ENCODE data around the gene KCNJ16. TPM values are rescaled to one million over a fixed set of nuclear protein-coding genes. Genes with fewer than 3 reads are reported as not detected.
"Not testable (repeated sequence)": the region's sequence is repeated elsewhere in the genome, so short reads cannot be mapped to it uniquely, and the experiment has no call there.

The KCNJ16 gene
- polyA plus RNA-seq (ENCODE audit: insufficient read length in 12 of 12): 1 to 10 TPM in 4 of 12 donors, under 1 TPM in 7, not detected in 1; 0.23 to 3.9 (median 0.68) TPM
- long read RNA-seq, donor 1, partial matches to known transcripts: 0 of 2 reads
- long read RNA-seq, donor 1, other reads (novel, unspliced or antisense): 0 of 2 reads
- long read RNA-seq, donor 2: 0 reads
- long read RNA-seq, donor 3, partial matches to known transcripts: 0 of 1 reads
- long read RNA-seq, donor 3, other reads (novel, unspliced or antisense): 0 of 1 reads
- long read RNA-seq, donor 4: 0 reads
- long read RNA-seq, donor 5: 0 reads
- long read RNA-seq, donor 6: 0 reads
- long read RNA-seq, donor 7: 0 reads
- long read RNA-seq, donor 8: 0 reads
- long read RNA-seq, donor 9: 0 reads
- long read RNA-seq, donor 10: 0 reads
- long read RNA-seq, donor 11: 0 reads

- DNase-seq: no peak
Observed at GRCh38 chr17:70074956-70075355, at the start of gene KCNJ16. Gene KCNJ16, plus strand, starts transcription at chr17:70075225. Its CDS starts 56,863 bp downstream, at chr17:70132088.

DNA sequence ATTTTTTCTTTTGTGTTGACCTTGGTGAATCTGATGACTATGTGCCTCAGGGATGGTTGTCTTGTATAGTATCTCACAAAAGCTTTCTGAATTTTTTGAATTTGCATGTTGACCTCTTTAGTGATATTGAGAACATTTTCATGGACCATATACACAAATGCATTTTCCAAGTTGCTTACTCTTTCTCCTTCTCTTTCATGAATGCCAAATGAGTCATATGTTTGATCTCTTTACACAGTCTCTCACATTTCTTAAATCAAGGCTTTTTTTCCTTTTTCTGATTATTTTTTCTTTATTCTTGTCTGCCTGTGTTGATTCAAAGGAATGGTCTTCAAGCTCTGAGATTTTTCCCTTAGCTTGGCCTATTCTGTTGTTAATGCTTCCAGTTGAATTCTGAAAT is 46.6 kb upstream of the KCNJ16 start:
- no peak for DNase-seq

DNA sequence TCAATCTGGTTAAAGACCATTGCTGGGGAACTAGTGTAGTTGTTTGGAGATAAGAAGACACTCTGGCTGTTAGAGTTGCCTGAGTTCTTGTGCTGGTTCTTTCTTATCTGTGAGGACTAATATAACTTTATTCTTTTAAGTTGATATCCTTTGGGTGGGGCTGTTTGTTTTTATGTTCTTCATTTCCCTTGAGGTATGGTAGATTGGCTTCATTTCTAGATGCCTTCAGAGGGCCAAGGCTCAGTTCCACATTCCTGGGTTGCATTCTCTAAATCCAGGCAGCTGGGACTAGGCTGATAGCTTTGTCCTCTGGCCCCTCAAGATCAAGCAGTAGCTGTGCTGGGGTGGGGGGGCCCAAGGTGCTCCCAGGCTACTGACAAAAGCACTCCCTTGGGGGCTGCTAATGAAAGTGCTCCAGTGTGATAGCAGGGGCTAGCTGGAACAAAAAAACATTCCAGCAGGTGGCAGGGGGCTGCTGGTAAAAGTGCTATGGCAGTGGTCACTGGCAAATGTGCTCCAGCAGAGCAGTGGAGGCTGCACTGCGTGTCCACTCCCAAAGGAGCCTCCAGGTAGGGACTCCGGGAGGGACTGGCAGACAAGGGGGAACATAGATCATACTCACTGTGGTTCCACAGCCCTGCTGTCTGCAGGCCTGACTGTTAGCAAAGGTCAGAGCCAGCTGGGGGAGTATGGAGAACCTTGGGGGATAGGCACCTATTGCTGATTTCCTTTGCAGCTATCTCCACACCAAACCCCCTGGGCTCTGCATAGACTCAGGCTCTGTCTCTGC is 45.9 kb upstream of the KCNJ16 start:
- DNase-seq: no peak

GRCh38 chr17:70030371-70030770 is 44.7 kb upstream of the KCNJ16 start:
- DNase-seq: no peak

- no peak for DNase-seq
Observed at GRCh38 chr17:70031341-70031740, 43.7 kb upstream of the KCNJ16 start.

DNA sequence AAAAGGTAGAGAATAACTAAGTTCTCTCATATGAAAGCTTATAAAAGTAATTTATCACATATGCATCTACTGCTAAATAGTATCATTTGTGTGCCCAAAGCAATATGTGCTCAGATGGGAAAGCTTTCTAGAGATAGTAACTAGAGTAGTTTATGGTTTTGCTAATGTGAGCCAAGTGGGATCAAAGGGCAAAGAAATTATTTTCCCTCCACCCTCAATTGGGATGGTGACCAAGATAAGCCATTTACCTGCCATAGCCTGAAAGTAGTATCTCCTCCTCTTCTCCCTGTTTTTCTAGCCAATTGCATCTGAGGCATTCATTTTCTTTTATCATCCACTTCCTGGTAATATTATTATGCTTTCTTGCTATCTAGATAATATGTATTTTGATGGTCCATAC is 41.9 kb upstream of the KCNJ16 start:
- no peak for DNase-seq

DNA sequence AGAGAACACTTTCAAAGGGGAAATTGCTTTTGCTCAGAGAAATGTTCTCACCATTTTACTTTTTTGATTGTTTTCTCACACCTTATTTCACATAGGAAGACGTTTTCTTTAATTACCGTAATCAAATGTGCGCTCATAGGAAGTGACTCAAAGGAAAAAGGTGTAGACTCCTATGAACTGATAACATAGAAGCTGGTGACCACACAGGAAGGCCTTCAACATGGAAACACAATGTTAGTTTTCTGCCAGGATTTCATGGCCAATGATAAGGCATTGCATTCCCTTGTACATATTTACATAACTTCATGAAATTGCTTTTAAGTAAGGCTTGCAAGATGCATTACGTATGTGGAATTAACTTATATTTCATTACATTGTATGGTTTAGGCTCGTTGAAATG is 40.9 kb upstream of the KCNJ16 start:
- DNase-seq: no peak

DNA sequence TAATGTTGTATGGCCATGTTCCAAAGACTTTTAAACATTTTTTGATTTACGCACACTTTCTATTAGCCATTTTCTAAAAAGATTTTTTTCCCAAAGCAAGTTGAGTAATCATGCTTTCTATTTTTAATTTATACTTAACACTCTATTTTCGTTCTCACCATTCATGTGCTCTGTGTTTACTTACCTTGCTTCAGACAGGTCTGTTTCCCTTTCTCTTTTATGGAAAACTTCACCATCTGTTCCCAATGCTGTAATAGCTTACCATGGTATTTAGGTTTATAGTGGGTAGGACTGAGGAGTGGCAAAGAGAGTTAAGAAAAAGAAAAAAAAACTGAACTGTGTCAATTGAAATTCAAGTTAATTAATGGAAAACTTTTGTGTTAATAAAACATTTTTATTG is 37.5 kb upstream of the KCNJ16 start:
- no peak for DNase-seq

- DNase-seq: no peak
Observed at GRCh38 chr17:70040336-70040735, 34.7 kb upstream of the KCNJ16 start.

DNA sequence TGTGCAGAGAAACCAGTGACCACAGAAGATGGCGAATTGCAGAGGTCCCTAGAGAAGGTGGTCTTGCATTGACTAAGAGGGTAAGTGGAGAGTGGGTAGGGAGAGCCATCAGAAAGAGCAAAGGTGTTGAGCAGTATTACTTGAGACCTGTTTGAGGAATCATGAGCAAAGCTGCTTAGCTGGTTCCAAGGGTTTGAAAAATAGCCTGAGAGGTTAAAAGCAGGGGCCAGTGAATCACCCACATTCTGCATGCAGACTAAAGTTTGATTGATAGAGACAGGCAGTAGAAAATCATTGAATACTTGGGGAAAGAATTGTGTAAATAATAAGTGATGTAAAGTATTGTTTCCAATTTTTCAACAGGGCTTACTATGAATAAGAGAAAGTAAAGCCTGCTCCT is 34.0 kb upstream of the KCNJ16 start:
- DNase-seq: no peak

- no peak for DNase-seq
Observed at GRCh38 chr17:70041540-70041939, 33.5 kb upstream of the KCNJ16 start.

DNA sequence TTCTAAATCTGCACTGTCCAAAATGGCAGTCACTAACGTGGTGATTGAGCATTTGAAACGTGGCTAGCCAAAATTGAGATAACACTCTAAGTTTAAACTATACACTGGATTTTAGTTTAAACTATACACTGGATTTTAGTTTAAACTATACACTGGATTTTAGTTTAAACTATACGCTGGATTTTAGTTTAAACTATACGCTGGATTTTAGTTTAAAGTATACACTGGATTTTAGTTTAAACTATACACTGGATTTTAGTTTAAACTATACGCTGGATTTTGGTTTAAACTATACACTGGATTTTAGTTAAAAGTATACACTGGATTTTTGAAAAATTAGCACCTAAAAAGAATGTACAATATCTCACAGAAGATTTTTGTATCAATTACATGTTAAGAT is 29.2 kb upstream of the KCNJ16 start:
- not testable (repeated sequence) for DNase-seq

- DNase-seq: no peak
Observed at GRCh38 chr17:70047619-70048419, 27.2 kb upstream of the KCNJ16 start.

- DNase-seq: no peak
Observed at GRCh38 chr17:70049801-70050591, 25.0 kb upstream of the KCNJ16 start.

DNA sequence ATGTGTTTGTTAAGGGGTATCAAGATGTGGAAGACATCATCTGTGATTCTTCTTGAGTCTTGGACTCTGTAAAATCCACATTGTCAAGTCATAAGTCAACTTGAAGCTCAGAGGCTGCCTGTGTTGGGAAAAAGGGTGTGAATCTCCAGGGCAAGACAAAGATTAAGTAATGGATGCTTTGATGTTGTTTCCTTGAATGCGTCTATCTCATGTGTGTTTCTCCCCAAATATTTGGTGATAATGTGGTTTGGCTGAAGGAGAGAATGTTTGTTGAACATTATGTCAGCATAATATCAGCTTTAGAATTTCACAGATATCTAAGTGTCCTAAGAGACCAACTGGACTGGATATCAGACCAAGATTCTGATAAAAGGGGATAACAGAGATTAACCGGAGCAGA is 24.1 kb upstream of the KCNJ16 start:
- no peak for DNase-seq

DNA sequence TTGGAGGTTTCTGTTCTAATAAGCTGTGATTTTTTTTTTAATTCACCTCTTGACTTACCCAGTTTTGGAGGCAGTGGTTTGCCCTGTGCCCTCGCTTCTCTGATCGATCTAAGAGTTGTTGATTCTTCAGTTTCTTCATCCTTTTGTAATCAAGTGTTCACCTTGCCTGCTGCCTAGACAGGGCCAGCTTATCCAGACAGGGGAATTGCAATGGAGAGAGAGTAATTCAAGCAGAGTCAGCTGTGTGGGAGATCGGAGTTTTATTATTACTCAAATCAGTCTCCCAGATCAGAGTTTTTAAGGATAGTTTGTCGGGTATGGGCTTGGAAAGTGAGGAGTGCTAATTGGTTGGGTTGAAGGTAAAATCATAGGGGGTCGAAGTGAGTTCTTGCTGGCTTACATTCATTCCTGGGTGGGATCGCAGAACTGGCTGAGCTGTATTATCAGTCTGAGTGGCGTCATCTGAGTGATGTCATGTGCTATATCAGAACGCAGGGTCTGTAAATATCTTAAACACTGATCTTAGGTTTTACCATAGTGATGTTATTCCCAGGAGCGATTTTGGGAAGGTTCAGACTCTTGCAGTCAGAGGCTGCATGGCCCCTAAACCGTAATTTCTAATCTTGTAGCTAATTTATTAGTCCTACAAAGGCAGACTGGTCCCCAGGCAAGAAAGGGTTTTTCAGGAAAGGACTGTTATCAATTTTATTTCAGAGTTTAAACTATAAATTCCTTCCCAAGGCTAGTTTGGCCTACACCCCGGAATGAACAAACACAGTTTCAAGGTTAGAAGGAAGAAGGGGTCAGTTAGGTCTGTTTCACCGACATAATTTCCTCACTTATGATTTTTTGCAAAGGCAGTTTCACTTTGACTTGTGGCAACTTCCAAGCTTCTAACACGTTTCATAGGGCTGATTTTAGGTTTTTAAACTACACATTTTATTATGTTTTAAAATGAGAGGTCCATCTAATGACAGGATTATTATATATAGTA is 21.5 kb upstream of the KCNJ16 start:
- no peak for DNase-seq

- no peak for DNase-seq
Observed at GRCh38 chr17:70055000-70055399, 20.0 kb upstream of the KCNJ16 start.

DNA sequence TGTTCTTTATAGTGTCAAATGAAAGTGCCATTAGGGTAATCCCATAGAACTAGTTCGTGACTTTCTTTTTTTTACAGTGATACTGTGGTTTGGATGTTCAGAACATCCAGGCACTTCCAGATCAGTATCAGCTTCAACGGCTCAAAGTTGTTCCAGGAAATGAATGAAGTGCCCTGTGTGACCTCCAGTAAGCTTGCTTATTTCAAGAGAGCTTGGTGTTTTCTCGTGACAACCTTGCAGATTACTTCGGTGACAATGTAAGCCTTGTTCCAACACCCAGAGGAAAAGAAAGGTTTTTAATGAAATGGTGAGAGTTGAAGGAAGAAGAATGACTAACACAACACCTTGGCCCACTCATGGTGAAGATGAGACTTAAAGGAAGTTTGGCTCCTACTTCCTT is 16.0 kb upstream of the KCNJ16 start:
- DNase-seq: no peak

DNA sequence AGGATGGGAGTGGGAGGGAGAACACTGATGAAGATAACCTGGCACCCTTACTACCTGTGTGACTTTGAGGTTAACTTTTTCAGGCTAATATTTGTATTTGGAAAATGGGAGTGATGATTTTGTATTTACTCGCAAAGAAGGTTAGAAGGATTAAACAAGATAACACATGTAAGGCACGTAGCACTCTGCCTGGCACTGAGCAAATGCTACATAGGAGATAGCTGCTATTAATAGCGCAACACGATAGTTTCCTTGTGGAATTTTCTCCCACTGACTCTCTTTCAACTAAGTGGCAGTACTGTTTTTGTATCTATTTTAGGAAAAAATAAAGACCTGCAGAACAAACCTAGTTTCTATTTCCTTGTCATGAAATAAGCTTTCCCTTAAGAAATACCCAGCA is 15.4 kb upstream of the KCNJ16 start:
- DNase-seq: no peak

- DNase-seq: no peak
Observed at GRCh38 chr17:70060415-70060814, 14.6 kb upstream of the KCNJ16 start.

Measured in muscle of arm (tissue), 14 donors.